H1 (cell line): Measurements from ENCODE around the gene IL13RA1. TPM values are rescaled to one million over a fixed set of nuclear protein-coding genes. Genes with fewer than 3 reads are reported as not detected.

ENCODE experiments used
- CTCF ChIA-PET: fragments of 300-600 bp; sonication (Branson Sonifier 250); formaldehyde crosslinking; loops from one replicate; lab custom pipeline; 2021; ENCODE audit not compliant: partially characterized antibody; lab: Charles Lee
- POLR2A ChIA-PET: fragments of 300-600 bp; sonication (Branson Sonifier 250); formaldehyde crosslinking; loops from one replicate; lab custom pipeline; 2021; ENCODE audit warnings: inconsistent platforms; ENCODE audit not compliant: partially characterized antibody; lab: Charles Lee
- DNase-seq, 2 experiments: peaks; one replicate each; pipeline versions ENCODE4 v3.0.0 to v3.0.0-alpha.2; 2010 to 2022; ENCODE audit warnings: low spot score in 2 of 2, low read depth in 1 of 2, mixed read lengths in 1 of 2
- FAIRE-seq: peaks from 2 replicates; lab custom pipeline; 2011; peaks lifted over from hg19 to GRCh38; lab: Jason Lieb, UNC
- H2AFZ ChIP-seq: 2 replicates; pipeline ENCODE4 v1.8.1; 2012; ENCODE audit warnings: low read length, inconsistent platforms
- H2AK5ac ChIP-seq: 2 replicates; pipeline ENCODE4 v1.6.1; 2013; ENCODE audit warnings: low read depth, low read length
- H2BK120ac ChIP-seq: replicated peaks from 2 replicates; pipeline ENCODE3; 2013; ENCODE audit warnings: low read depth, low read length, inconsistent platforms
- H2BK12ac ChIP-seq: 2 replicates; pipeline ENCODE4 v1.6.1; 2013; ENCODE audit warnings: low read depth, low read length
- H2BK15ac ChIP-seq: 2 replicates; pipeline ENCODE4 v1.6.1; 2013; ENCODE audit warnings: low read length
- H2BK20ac ChIP-seq: 2 replicates; pipeline ENCODE4 v1.6.1; 2013; ENCODE audit warnings: low read length
- H2BK5ac ChIP-seq: 2 replicates; pipeline ENCODE4 v1.6.1; 2013; ENCODE audit warnings: low read depth, low read length
- H3K14ac ChIP-seq: 2 replicates; pipeline ENCODE4 v1.6.1; 2013; ENCODE audit warnings: inconsistent platforms; ENCODE audit not compliant: insufficient read length
- H3K18ac ChIP-seq: 2 replicates; pipeline ENCODE4 v1.6.1; 2013; ENCODE audit warnings: low read length; ENCODE audit errors: extremely low read depth
- H3K23ac ChIP-seq: 2 replicates; pipeline ENCODE4 v1.6.1; 2013; ENCODE audit warnings: inconsistent platforms; ENCODE audit not compliant: insufficient read length
- H3K23me2 ChIP-seq: 2 replicates; pipeline ENCODE4 v1.6.1; 2013; ENCODE audit warnings: low read depth, low read length
- H3K27ac ChIP-seq: 2 replicates; pipeline ENCODE4 v1.6.1; 2011; ENCODE audit warnings: low read depth, low read length, inconsistent platforms
- H3K27me3 ChIP-seq, 4 experiments: replicated peaks in 1 of 4; 1 replicate in 1 of 4; 2 replicates in 3 of 4; pipeline versions ENCODE4 v1.6.1 to v1.8.1; 2011 to 2013; ENCODE audit warnings: low read length in 3 of 4, mild to moderate bottlenecking in 3 of 4, inconsistent platforms in 2 of 4, mixed read lengths in 2 of 4, moderate library complexity in 1 of 4; ENCODE audit not compliant: control insufficient read depth in 3 of 4, insufficient read depth in 3 of 4; ENCODE audit errors: extremely low read depth in 1 of 4
- H3K36me3 ChIP-seq, 4 experiments: 2 replicates each; pipeline versions ENCODE4 v1.6.1 to v1.8.1; 2011 to 2013; ENCODE audit warnings: mild to moderate bottlenecking in 4 of 4, low read length in 3 of 4, moderate library complexity in 2 of 4, control low read depth in 1 of 4, inconsistent platforms in 1 of 4; ENCODE audit not compliant: insufficient read depth in 4 of 4, control insufficient read depth in 2 of 4
- H3K4ac ChIP-seq: replicated peaks from 2 replicates; pipeline ENCODE3; 2013; ENCODE audit warnings: low read length, low read depth, mixed read lengths, inconsistent platforms; ENCODE audit not compliant: insufficient read length
- H3K4me1 ChIP-seq, 4 experiments: replicated peaks in 1 of 4; 1 replicate in 1 of 4; 2 replicates in 3 of 4; pipeline versions ENCODE4 v1.6.1 to v1.8.1; 2011 to 2013; ENCODE audit warnings: low read length in 3 of 4, inconsistent platforms in 2 of 4, mixed read lengths in 1 of 4; ENCODE audit not compliant: insufficient read depth in 4 of 4, control insufficient read depth in 3 of 4
- H3K4me2 ChIP-seq, 2 experiments: 2 replicates each; pipeline versions ENCODE4 v1.6.1 to v1.8.1; 2011 to 2013; ENCODE audit warnings: low read depth in 2 of 2, low read length in 2 of 2, control low read depth in 1 of 2, inconsistent platforms in 1 of 2, mild to moderate bottlenecking in 1 of 2; ENCODE audit not compliant: insufficient read depth in 1 of 2
- H3K4me3 ChIP-seq, 4 experiments: fragments of 200-600, 300-600 bp in 1 of 4; sonication (generic), shearing (Covaris generic), sonication (Bioruptor Twin) in 1 of 4; 2 replicates each; pipeline versions ENCODE4 v1.5.1 to v1.8.1; 2011 to 2016; ENCODE audit warnings: low read length in 4 of 4, low read depth in 3 of 4, control low read depth in 2 of 4, inconsistent platforms in 2 of 4, mild to moderate bottlenecking in 2 of 4, mixed read lengths in 1 of 4, moderate library complexity in 1 of 4; ENCODE audit not compliant: insufficient read depth in 2 of 4; ENCODE audit errors: extremely low read depth in 1 of 4
- H3K56ac ChIP-seq: replicated peaks from 2 replicates; pipeline ENCODE3; 2013; ENCODE audit warnings: low read depth, mild to moderate bottlenecking, mixed read lengths, low read length, inconsistent platforms; ENCODE audit not compliant: insufficient read length
- H3K79me1 ChIP-seq: 2 replicates; pipeline ENCODE4 v1.6.1; 2013; ENCODE audit warnings: low read depth, low read length, control low read depth
- H3K79me2 ChIP-seq, 2 experiments: 2 replicates each; pipeline versions ENCODE4 v1.6.1 to v1.8.1; 2012 to 2013; ENCODE audit warnings: low read length in 2 of 2, mild to moderate bottlenecking in 2 of 2, inconsistent platforms in 1 of 2; ENCODE audit not compliant: insufficient read depth in 2 of 2, control insufficient read depth in 1 of 2
- H3K9ac ChIP-seq, 4 experiments: replicated peaks in 1 of 4; 1 replicate in 1 of 4; 2 replicates in 3 of 4; pipeline versions ENCODE4 v1.6.1 to v1.8.1; 2011 to 2013; ENCODE audit warnings: low read depth in 3 of 4, low read length in 3 of 4, control low read depth in 2 of 4, mild to moderate bottlenecking in 2 of 4, moderate library complexity in 2 of 4, inconsistent platforms in 1 of 4; ENCODE audit errors: extremely low read depth in 1 of 4
- H3K9me3 ChIP-seq, 2 experiments: 2 replicates each; pipeline versions ENCODE4 v1.6.1 to v1.8.1; 2012 to 2013; ENCODE audit warnings: mild to moderate bottlenecking in 2 of 2, moderate library complexity in 2 of 2, control low read depth in 1 of 2, inconsistent platforms in 1 of 2, low read depth in 1 of 2, low read length in 1 of 2, mixed read lengths in 1 of 2; ENCODE audit not compliant: insufficient read depth in 2 of 2
- H4K20me1 ChIP-seq, 2 experiments: replicated peaks in 1 of 2; 2 replicates each; pipeline versions ENCODE3 to v1.8.1; 2011 to 2013; ENCODE audit warnings: inconsistent platforms in 2 of 2, low read length in 2 of 2, mild to moderate bottlenecking in 1 of 2; ENCODE audit not compliant: insufficient read depth in 2 of 2, control insufficient read depth in 1 of 2
- H4K5ac ChIP-seq: 2 replicates; pipeline ENCODE4 v1.6.1; 2013; ENCODE audit warnings: low read length, low read depth, mixed read lengths, inconsistent platforms; ENCODE audit not compliant: insufficient read length
- H4K8ac ChIP-seq: 2 replicates; pipeline ENCODE4 v1.8.0; 2013; ENCODE audit warnings: mild to moderate bottlenecking, moderate library complexity, low read length, inconsistent platforms; ENCODE audit not compliant: insufficient read depth; ENCODE audit errors: extremely low read depth
- H4K91ac ChIP-seq: replicated peaks from 2 replicates; pipeline ENCODE3; 2013; ENCODE audit warnings: low read length, mixed read lengths, inconsistent platforms; ENCODE audit not compliant: insufficient read length
- WGBS, 2 experiments: shearing (Covaris generic) in 1 of 2; methylation state at CpG; one replicate each; pipeline versions ENCODE4 v1.1.6 to v1.1.7; 2013 to 2015; ENCODE audit warnings: low lambda C conversion rate in 2 of 2, mixed read lengths in 2 of 2, inconsistent platforms in 1 of 2, low coverage in 1 of 2, missing lambda C conversion rate in 1 of 2; ENCODE audit not compliant: insufficient replicate concordance in 2 of 2, insufficient coverage in 1 of 2, insufficient read length in 1 of 2; ENCODE audit errors: extremely low coverage in 1 of 2, missing lambda C conversion rate in 1 of 2; 5-methylcytosine and 5-hydroxymethylcytosine counted together
- polyA plus RNA-seq, 7 experiments: library from polyadenylated mRNA; depleted of rRNA in 3 of 7; stranded (reverse) in 5 of 7; unstranded in 2 of 7; fragments of >200 nt in 5 of 7; fragments of 200-250 nt in 2 of 7; gene quantifications; 1 replicate in 5 of 7; 2 replicates in 1 of 7; 4 replicates in 1 of 7; pipeline versions ENCODE4 v1.2.1 to v1.2.3, GENCODE V29; 2011 to 2013; ENCODE audit warnings: missing spikeins in 2 of 7, mixed read lengths in 2 of 7
- total RNA-seq: library from RNA; stranded (reverse); fragmentation: NEBNext Ultra II Directional; extraction: Animal tissue kit (Norgen Biotek cat#: 25700); gene quantifications from 2 replicates; pipeline ENCODE4 v1.2.1, GENCODE V29; 2021

IL13RA1 gene
- total and polyA plus RNA-seq, 2 of the 8 experiments (the other 6 are each of a cell fraction or from before 2014, with no cell fraction given), result 3.3 to 9.4 TPM

DNA sequence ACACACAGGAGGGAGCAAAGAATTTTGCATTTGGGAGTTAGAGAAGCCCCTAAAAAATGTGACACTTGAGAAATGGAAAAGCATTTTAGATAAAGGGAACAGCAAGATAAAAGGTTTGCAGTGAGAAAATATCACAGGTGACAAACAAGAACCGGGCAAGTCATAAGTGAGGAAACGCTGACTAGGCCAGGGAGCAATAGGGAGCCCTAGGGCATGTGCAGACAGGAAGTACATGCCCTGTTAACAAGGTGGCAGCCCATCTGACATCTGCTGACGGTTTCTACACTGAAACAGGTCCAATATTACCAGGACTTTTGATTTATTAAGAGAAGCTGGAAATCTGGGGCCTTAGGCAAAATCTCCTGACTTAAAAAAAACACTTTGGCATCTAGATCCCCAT lies 4.0 kb upstream of the IL13RA1 start:
- Histone ChIP-seq H3K4me1 (peaks cover 0 to 5% (median 3%) of the 10 kb centered on the region in 4 experiments; a peak in 3 of 7 replicates), H3K27me3 (peaks cover 0 to 6% (median 4%) of the 10 kb centered on the region in 4 experiments; a peak in 4 of 7 replicates), H2BK120ac (no peak overlapping the region), H4K91ac (no peak overlapping the region), H4K5ac (no peak overlapping the region), H3K79me2 (no peaks in the 10 kb centered on the region), H2BK20ac (no peak overlapping the region), H2BK5ac (no peak overlapping the region), H3K14ac (no peak overlapping the region), H3K4me3 (no peak overlapping the region), H3K36me3 (no peaks in the 10 kb centered on the region), H4K20me1 (no peaks in the 10 kb centered on the region), H3K56ac (no peak overlapping the region), H2AFZ (no peak overlapping the region), H3K27ac (no peak overlapping the region), H2BK12ac (no peak overlapping the region), H2AK5ac (no peak overlapping the region), H3K4me2 (no peak overlapping the region), H3K23me2 (peaks cover 4% of the 10 kb centered on the region; the same call in 1 of the 2 replicates), H3K79me1 (no peaks in the 10 kb centered on the region), H2BK15ac (no peak overlapping the region), H3K9me3 (no peaks in the 10 kb centered on the region), H3K4ac (no peak overlapping the region), H4K8ac (no peak overlapping the region), H3K9ac (no peak overlapping the region), H3K23ac (no peak overlapping the region), H3K18ac (no peak overlapping the region)
- 93% methylated on average over 3 of the region's 3 CpGs; no CpG with 5 or more reads in 1 of the 2 experiments for WGBS, 2 experiments
- FAIRE-seq, result no peak
- ChIA-PET CTCF (no interaction called here), POLR2A (no interaction called here)
- no peak for DNase-seq
